Measurements from ENCODE around the gene ACTG1. TPM values are rescaled to one million over a fixed set of nuclear protein-coding genes. Genes with fewer than 3 reads are reported as not detected.

The ACTG1 gene
- total RNA-seq, 2 experiments from 2014 or later: 2,707 to 2,894 TPM

GRCh38 chr17:81552244-81553017 is 39.8 kb upstream of the ACTG1 start, which contains the start of gene FAAP100:
TSS of gene FAAP100 (minus strand) at chr17:81552353. CDS start at chr17:81552330, 23 bp downstream.
- Histone ChIP-seq H3K79me2 (ENCODE audit: insufficient read depth, low read depth, low read length) (peaks cover 9% of the 10 kb centered on the region; the same call in 1 of the 2 replicates), H3K9me2 (ENCODE audit: insufficient read depth, low read length) (no peaks in the 10 kb centered on the region), H4K20me1 (ENCODE audit: insufficient read depth, low read length) (no peaks in the 10 kb centered on the region), H3K4me1 (ENCODE audit: insufficient read depth, low read length, poor library complexity, severe bottlenecking) (peaks cover 30% of the 10 kb centered on the region), H3K4me3 (ENCODE audit: low read depth, low read length, poor library complexity, severe bottlenecking) (peak within 1 kb of the TSS; percentile 88), H3K9me3 (ENCODE audit: low read length) (no peaks in the 10 kb centered on the region), H2AFZ (ENCODE audit: low read length) (peak within 1 kb of the TSS; percentile 85), H3K4me2 (ENCODE audit: low read length) (peak within 1 kb of the TSS; percentile 88), H3K27ac (ENCODE audit: low read depth, low read length, poor library complexity, severe bottlenecking) (peak within 1 kb of the TSS; percentile 80), H3K36me3 (ENCODE audit: insufficient read depth, low read length) (peaks cover 49% of the 10 kb centered on the region)
- peak; percentile 93 for DNase-seq (ENCODE audit: low spot score)
- intact Hi-C loops (cut with micrococcal nuclease; ENCODE audit: unreplicated experiment): loop anchor here (1.0 to 5.0 kb wide), 6 partner anchors 35 to 300 kb away; partner anchors contain the start of genes NPLOC4 and TSPAN10
- no peak for TF ChIP-seq EZH2phosphoT487 (IDR thresholded peaks at IDR 0.05; ENCODE audit: borderline replicate concordance, low read depth, low read length)
- TF ChIP-seq CTCF (conservative IDR thresholded peaks at IDR 0.05; ENCODE audit: low read length): no peak
- CTCF ChIA-PET (ENCODE audit: unreplicated experiment): interaction anchor here (0.7 kb wide), 1 partner anchor 49 kb away, joined by 3 read pairs; no protein-coding TSS in a partner anchor
- BruUV-seq (replicated peaks): no TSS peak
- POLR2A ChIA-PET: interaction anchor here (0.6 to 2.7 kb wide), 9 partner anchors 9 to 157 kb away, joined by 3 to 15 read pairs (median 4); partner anchors contain the start of genes ACTG1 and BAHCC1

GRCh38 chr17:81551458-81552243 is 39.1 kb upstream of the ACTG1 start:
- Histone ChIP-seq H2AFZ (ENCODE audit: low read length) (peak overlapping the region; percentile 85), H3K9me3 (ENCODE audit: low read length) (no peaks in the 10 kb centered on the region), H3K4me2 (ENCODE audit: low read length) (peak overlapping the region; percentile 88), H3K9me2 (ENCODE audit: insufficient read depth, low read length) (no peaks in the 10 kb centered on the region), H3K4me1 (ENCODE audit: insufficient read depth, low read length, poor library complexity, severe bottlenecking) (peaks cover 25% of the 10 kb centered on the region), H3K27ac (ENCODE audit: low read depth, low read length, poor library complexity, severe bottlenecking) (peak overlapping the region; percentile 80), H3K4me3 (ENCODE audit: low read depth, low read length, poor library complexity, severe bottlenecking) (peak overlapping the region; percentile 88), H3K36me3 (ENCODE audit: insufficient read depth, low read length) (peaks cover 49% of the 10 kb centered on the region), H4K20me1 (ENCODE audit: insufficient read depth, low read length) (no peaks in the 10 kb centered on the region), H3K79me2 (ENCODE audit: insufficient read depth, low read depth, low read length) (peaks cover 9% of the 10 kb centered on the region; the same call in 1 of the 2 replicates)
- no peak for TF ChIP-seq CTCF (conservative IDR thresholded peaks at IDR 0.05; ENCODE audit: low read length)
- TF ChIP-seq EZH2phosphoT487 (IDR thresholded peaks at IDR 0.05; ENCODE audit: borderline replicate concordance, low read depth, low read length): no peak
- ChIA-PET CTCF (ENCODE audit: unreplicated experiment) (interaction anchor here (0.7 kb wide), 1 partner anchor 49 kb away, joined by 3 read pairs; no protein-coding TSS in a partner anchor), POLR2A (interaction anchor here (0.6 to 2.7 kb wide), 5 partner anchors 10 to 37 kb away, joined by 3 to 15 read pairs (median 5); no protein-coding TSS in a partner anchor)
- BruUV-seq (replicated peaks): no TSS peak
- intact Hi-C loops (cut with micrococcal nuclease; ENCODE audit: unreplicated experiment): loop anchor here (1.0 to 5.0 kb wide), 6 partner anchors 34 to 299 kb away; partner anchors contain the start of genes NPLOC4 and TSPAN10
- peak; percentile 56 for DNase-seq (ENCODE audit: low spot score)
